DOHH2 (cell line): ENCODE measurements around the gene TREM1.
"Not testable (repeated sequence)": the region's sequence is repeated elsewhere in the genome, so short reads cannot be mapped to it uniquely, and the experiment has no call there.

Experiments
- H3F3A ChIP-seq: fragments of 200-600 bp; sonication (generic), shearing (Covaris generic); 2 replicates; pipeline ENCODE4 v1.6.0; 2016; ENCODE audit warnings: antibody characterized with exemption, mild to moderate bottlenecking; ENCODE audit not compliant: control insufficient read depth, insufficient read depth
- H3K27ac ChIP-seq: fragments of 200-600 bp; sonication (generic); 2 replicates; pipeline ENCODE4 v1.5.1; 2014; ENCODE audit warnings: low read depth, mild to moderate bottlenecking, low read length, moderate library complexity
- H3K27me3 ChIP-seq: fragments of 200-600 bp; sonication (generic); 2 replicates; pipeline ENCODE4 v1.6.1; 2014; ENCODE audit warnings: mild to moderate bottlenecking, low read length, mixed read lengths; ENCODE audit not compliant: control insufficient read depth
- H3K36me3 ChIP-seq: fragments of 200-600 bp; sonication (generic); 2 replicates; pipeline ENCODE4 v1.6.1; 2014; ENCODE audit warnings: mild to moderate bottlenecking, low read length, moderate library complexity, mixed read lengths; ENCODE audit not compliant: control insufficient read depth
- H3K4me1 ChIP-seq: fragments of 200-600 bp; sonication (generic); 2 replicates; pipeline ENCODE4 v1.6.1; 2014; ENCODE audit warnings: mild to moderate bottlenecking, low read length, mixed read lengths; ENCODE audit not compliant: control insufficient read depth
- H3K4me2 ChIP-seq: fragments of 200-600 bp; sonication (generic); 2 replicates; pipeline ENCODE4 v1.6.0; 2014; ENCODE audit warnings: mild to moderate bottlenecking, low read length, moderate library complexity
- H3K4me3 ChIP-seq: fragments of 200-600 bp; sonication (generic); 2 replicates; pipeline ENCODE4 v1.5.1; 2014; ENCODE audit warnings: mild to moderate bottlenecking, low read length, mixed read lengths
- H3K79me2 ChIP-seq: fragments of 200-600 bp; sonication (generic); 2 replicates; pipeline ENCODE4 v1.6.1; 2014; ENCODE audit warnings: mild to moderate bottlenecking, low read length, mixed read lengths; ENCODE audit not compliant: control insufficient read depth
- H3K9me2 ChIP-seq: fragments of 200-600 bp; sonication (generic); replicated peaks from 2 replicates; pipeline ENCODE4 v1.6.1; 2014; ENCODE audit warnings: mild to moderate bottlenecking, low read length, mixed read lengths; ENCODE audit not compliant: control insufficient read depth
- H3K9me3 ChIP-seq: fragments of 200-600 bp; sonication (generic); 2 replicates; pipeline ENCODE4 v1.6.1; 2014; ENCODE audit warnings: antibody characterized with exemption, low read length, mixed read lengths; ENCODE audit not compliant: control insufficient read depth, insufficient read depth
- H4K20me1 ChIP-seq: fragments of 200-600 bp; sonication (generic); 2 replicates; pipeline ENCODE4 v1.6.0; 2014; ENCODE audit warnings: low read depth, mild to moderate bottlenecking, antibody characterized with exemption, low read length, moderate library complexity; ENCODE audit not compliant: control insufficient read depth, insufficient read depth
- CTCF ChIP-seq: fragments of 200-600 bp; sonication (generic); IDR thresholded peaks from one replicate; pipeline ENCODE4 v1.5.1; 2014; ENCODE audit warnings: antibody characterized with exemption, mild to moderate bottlenecking, low read depth, low read length; ENCODE audit not compliant: poor library complexity, severe bottlenecking
- EZH2phosphoT487 ChIP-seq: fragments of 200-600 bp; sonication (generic); IDR thresholded peaks from 2 replicates; pipeline ENCODE4 v1.6.1; 2017; ENCODE audit warnings: borderline replicate concordance, mild to moderate bottlenecking, antibody characterized with exemption, low read length, moderate library complexity, mixed read lengths

TREM1 gene

GRCh38 chr6:41247288-41247865 lies 39.1 kb downstream of the TREM1 start:
- no peaks in the 10 kb centered on the region for H4K20me1 ChIP-seq
- no peak overlapping the region for H3K27ac ChIP-seq
- H3K4me2 ChIP-seq, result no peak overlapping the region
- no peaks in the 10 kb centered on the region for H3F3A ChIP-seq
- H3K4me3 ChIP-seq, result no peak overlapping the region
- no peaks in the 10 kb centered on the region for H3K79me2 ChIP-seq
- no peak for TF ChIP-seq CTCF
- TF ChIP-seq EZH2phosphoT487, result no peak
- no peaks in the 10 kb centered on the region for H3K36me3 ChIP-seq
- H3K9me3 ChIP-seq, result no peaks in the 10 kb centered on the region
- H3K9me2 ChIP-seq, result no peaks in the 10 kb centered on the region
- H3K27me3 ChIP-seq, result peaks cover 6% of the 10 kb centered on the region; the same call in 1 of the 2 replicates
- no peaks in the 10 kb centered on the region for H3K4me1 ChIP-seq

GRCh38 chr6:41246529-41246928 lies 40.0 kb downstream of the TREM1 start:
- H3K27ac ChIP-seq, H3K27me3 ChIP-seq, H3K36me3 ChIP-seq, H3K4me2 ChIP-seq, H3K79me2 ChIP-seq, H4K20me1 ChIP-seq, H3K9me2 ChIP-seq, H3K4me1 ChIP-seq, H3K9me3 ChIP-seq, H3F3A ChIP-seq, H3K4me3 ChIP-seq: not testable (repeated sequence)

- TF ChIP-seq CTCF (no peak), EZH2phosphoT487 (no peak)
- H3K27ac ChIP-seq, result no peak overlapping the region
- H3K9me3 ChIP-seq, result no peaks in the 10 kb centered on the region
- no peak overlapping the region for H3K4me3 ChIP-seq
- no peaks in the 10 kb centered on the region for H3K9me2 ChIP-seq
- peaks cover 5% of the 10 kb centered on the region for H3K27me3 ChIP-seq
- no peaks in the 10 kb centered on the region for H3K79me2 ChIP-seq
- H3K4me2 ChIP-seq, result no peak overlapping the region
- no peaks in the 10 kb centered on the region for H4K20me1 ChIP-seq
- no peaks in the 10 kb centered on the region for H3K4me1 ChIP-seq
- no peaks in the 10 kb centered on the region for H3K36me3 ChIP-seq
- H3F3A ChIP-seq, result no peaks in the 10 kb centered on the region
Measured at GRCh38 chr6:41239467-41240159, 46.9 kb downstream of the TREM1 start.

GRCh38 chr6:41237128-41237527 lies 49.4 kb downstream of the TREM1 start:
- H3K27me3 ChIP-seq, result peaks cover 10% of the 10 kb centered on the region
- H3K36me3 ChIP-seq, result no peaks in the 10 kb centered on the region
- H3K9me3 ChIP-seq, result no peaks in the 10 kb centered on the region
- no peak overlapping the region for H3K4me2 ChIP-seq
- H4K20me1 ChIP-seq, result no peaks in the 10 kb centered on the region
- H3K9me2 ChIP-seq, result no peaks in the 10 kb centered on the region
- H3K4me3 ChIP-seq, result no peak overlapping the region
- H3F3A ChIP-seq, result no peaks in the 10 kb centered on the region
- no peak for TF ChIP-seq CTCF
- no peak for TF ChIP-seq EZH2phosphoT487
- H3K79me2 ChIP-seq, result no peaks in the 10 kb centered on the region
- no peak overlapping the region for H3K27ac ChIP-seq
- H3K4me1 ChIP-seq, result no peaks in the 10 kb centered on the region
